ENCODE data around the gene LMO3. TPM values are rescaled to one million over a fixed set of nuclear protein-coding genes. Genes with fewer than 3 reads are reported as not detected.

The LMO3 gene
- polyA plus RNA-seq, 4 donors = 2.4 to 3.1 (median 2.8) TPM

DNA sequence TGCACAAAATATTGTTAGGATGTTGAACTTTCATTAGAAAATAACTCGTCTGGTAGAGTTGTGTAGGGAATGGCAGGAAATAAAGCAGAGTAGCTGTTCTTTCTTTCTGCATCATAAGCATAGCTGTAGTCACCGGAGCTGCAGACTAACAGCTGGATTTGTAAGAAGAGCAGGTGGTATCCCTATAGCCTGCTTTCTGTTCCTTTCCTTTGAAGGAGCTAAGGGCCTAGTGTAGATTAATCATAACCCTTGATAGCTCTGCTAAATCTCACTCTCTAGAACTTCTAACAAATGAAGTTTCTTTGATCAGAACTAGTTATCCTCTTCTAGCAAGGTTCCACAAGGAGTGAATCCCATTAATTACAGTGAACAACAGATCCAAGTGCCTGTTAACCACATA lies 3.5 kb downstream of the LMO3 start:
- DNase-seq (ENCODE audit: low read depth in 4 of 4, low spot score in 2 of 4) = no peak

DNA sequence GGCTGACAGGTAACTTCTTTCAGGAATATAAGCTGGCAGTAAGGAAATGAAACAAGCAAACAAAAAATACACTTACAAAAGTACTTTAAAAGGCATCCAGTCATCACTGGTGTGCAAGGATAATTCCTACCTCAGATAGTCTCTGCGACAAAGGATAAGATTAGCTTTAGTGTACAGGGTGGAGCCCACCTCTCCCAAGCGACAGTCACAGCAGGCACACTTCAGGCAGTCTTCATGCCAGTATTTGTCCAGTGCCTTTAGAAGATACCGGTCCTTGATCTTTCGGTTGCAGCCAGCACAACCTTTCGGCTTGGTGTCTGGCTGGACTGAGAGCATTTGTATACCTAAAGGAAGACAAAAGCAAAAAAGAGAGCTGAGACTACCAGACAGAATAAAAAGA lies 5.4 kb downstream of the LMO3 start:
- no peak for DNase-seq (ENCODE audit: low read depth in 4 of 4, low spot score in 2 of 4)

DNA sequence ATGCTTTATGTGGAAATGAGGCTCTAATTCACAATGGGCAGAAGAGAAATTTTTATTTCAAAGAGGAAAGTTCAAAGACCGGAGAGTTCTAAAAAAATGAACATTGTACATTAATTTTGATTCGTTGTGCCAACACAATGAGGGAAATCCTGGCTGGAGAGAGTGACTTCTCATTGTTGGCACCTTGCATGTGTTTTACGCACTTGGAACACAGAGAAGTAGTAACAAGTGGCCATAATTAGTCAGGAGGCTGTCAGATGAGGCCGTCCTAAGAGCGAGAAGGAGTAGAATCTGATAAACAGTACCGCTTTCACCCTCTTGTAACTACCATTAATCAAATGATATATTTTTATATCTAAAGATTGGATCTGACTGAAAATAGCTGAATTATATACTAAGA lies 6.9 kb downstream of the LMO3 start:
- DNase-seq (ENCODE audit: low read depth in 4 of 4, low spot score in 2 of 4) = no peak

DNA sequence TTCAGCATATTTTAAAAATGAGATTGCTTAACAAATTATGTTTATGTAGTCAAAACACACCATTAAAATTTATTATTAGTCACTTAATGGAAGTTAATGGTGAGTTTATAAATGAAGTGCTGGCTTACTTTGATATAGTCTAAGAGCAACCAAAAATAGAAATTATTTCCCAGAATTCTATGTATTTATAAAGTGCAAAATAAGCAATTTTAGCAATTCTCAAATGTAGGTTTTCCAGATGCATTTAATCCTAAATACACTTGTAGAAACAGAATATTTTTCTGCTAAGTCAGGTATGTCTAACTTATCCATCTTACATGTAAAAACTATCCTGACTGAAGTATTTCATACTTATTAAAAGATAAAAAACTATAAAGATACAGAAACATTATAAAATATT lies 11.2 kb downstream of the LMO3 start:
- DNase-seq (ENCODE audit: low read depth in 4 of 4, low spot score in 2 of 4) = no peak

DNA sequence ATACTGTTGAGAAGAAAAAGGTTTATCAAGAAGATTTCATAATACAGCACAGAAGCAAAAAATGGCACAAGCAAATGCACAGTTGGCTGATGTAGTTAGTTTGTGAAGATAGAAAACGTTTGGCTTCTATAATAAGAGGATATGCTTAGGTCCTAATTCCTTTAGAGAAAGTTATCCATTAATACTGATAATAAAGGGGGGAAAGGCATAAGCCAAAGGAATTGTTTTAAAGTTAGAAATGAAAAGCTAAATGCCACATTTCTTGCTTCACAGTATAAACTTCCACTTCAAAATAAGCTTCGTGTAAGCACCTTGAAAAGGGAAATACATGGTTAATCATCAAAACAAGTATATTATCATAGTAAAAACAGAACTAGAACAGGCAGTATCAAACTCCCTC lies 12.4 kb downstream of the LMO3 start:
- DNase-seq (ENCODE audit: low read depth in 4 of 4, low spot score in 2 of 4) = no peak

DNA sequence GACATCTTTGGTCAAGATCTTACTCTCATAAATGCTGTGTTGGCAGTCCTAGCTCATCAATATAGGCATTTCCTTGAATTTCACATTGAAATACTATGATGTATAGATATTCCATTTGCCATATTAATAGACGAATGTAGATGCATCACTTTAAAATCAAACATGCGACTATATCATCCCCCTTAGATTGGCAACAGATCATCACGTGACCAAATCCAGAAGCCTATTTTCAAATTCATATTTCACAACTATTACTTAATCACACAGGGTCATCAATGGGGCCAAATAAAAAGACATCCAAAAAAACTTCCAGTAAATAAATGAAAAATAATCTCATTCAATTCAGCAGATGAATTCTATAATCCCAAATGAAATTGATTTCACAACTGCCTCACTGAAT lies 15.3 kb downstream of the LMO3 start:
- DNase-seq (ENCODE audit: low read depth in 4 of 4, low spot score in 2 of 4) = no peak

DNA sequence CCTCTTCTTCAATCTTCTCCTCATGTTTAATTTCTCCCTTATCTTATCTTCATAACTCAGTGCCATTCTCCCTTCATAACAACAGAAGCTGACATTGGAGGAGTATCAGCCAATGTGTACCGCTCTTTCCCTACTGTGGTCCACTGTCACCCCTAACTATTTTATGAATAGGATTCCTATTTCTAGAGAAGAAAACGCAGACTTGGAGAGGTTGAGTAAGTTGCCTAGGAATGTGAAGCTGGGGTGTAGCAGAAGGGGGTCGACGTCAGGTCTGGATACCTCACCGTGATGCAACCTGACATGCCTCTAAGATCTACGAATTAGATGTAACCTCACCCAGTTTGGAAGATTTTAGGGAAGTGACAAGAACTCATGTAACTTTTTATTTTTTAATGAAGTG lies 17.1 kb downstream of the LMO3 start:
- no peak for DNase-seq (ENCODE audit: low read depth in 4 of 4, low spot score in 2 of 4)

DNA sequence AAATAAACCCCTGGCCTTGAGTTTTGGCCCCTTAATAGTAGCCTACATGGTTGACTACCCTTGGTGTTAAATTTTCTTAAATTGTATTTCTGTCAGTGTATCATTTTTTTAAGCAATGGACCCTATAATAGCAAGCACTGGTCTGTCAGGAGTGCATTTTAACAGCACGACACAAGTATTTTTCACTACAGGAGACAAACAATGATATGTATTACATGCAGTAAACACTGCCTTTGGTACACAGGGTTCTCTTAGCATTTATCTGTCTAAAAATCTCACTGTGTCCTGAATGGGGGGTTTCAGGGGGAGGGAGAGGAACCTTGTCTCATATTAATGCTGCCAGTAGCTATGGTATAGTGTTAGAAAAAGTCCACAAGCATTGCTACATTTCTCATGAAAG lies 18.4 kb downstream of the LMO3 start:
- DNase-seq (ENCODE audit: low read depth in 4 of 4, low spot score in 2 of 4) = no peak

DNA sequence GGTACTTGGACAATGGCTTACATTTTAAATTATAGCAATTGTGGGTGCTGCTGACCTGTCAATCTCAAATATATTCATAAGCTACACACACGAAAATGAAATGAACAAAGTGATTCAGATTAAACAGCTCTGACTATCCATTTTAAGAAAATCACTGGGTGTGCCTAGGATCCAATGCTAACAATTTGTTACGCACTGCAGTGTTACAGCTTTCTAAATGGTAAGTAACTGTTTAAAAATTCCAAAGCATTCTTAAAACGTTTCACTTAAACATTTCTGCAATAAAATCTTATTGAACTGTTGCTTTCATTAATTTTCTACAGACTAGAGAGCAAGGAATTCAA lies 18.9 kb downstream of the LMO3 start:
- no peak for DNase-seq (ENCODE audit: low read depth in 4 of 4, low spot score in 2 of 4)

DNA sequence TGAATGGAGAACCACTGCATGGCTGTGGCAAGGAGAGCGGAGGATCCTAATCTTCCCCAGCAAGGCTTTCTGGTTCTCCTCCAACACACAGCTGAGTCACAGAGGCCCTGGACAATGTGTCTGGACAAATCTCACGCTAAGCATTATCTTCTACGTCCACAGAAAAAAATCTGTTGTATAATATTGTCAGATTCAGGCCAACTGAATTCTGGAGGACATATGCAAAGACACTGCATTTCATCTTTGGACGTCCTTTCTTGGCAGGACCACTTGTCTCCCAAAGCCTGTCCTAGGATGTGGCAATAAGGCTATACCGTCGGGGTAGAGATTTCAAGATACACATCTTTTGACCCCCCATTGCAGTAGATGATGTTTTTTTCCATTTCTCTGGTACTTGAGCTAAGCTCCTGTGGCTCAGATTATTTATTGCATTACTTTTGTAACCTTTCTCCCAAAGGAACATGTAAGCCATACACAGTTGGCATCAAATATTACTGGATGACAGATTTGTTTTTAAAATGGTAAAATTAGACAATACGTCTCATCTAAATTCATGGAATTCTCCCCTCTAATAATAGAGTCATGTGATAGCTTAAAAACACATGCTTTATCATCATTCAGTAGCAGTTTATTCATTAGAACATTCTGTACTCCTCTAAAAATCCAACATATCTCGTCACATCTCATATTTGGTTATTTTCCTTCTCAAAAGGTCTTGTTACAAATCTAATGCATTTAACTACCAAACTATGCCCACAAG lies 19.4 kb downstream of the LMO3 start:
- DNase-seq (ENCODE audit: low read depth in 4 of 4, low spot score in 2 of 4) = no peak

DNA sequence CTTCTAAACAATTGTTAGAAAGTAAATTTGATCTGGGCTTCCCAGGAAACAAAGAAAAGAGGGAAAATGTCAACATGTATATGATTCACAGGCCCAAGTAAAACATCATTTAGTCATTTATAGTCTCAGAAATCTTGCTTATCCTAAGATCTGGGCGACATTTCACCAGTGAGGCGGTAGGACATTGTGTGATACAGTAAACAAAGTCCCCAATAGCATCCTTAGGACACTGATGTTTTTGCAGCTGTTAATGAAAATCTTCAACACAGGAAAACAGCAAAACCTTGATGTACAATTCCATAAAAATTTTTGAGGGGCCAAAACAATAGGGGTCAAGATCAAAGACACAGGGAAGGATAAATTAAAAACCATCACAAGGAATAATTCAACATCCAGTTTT lies 20.2 kb downstream of the LMO3 start:
- no peak for DNase-seq (ENCODE audit: low read depth in 4 of 4, low spot score in 2 of 4)

DNA sequence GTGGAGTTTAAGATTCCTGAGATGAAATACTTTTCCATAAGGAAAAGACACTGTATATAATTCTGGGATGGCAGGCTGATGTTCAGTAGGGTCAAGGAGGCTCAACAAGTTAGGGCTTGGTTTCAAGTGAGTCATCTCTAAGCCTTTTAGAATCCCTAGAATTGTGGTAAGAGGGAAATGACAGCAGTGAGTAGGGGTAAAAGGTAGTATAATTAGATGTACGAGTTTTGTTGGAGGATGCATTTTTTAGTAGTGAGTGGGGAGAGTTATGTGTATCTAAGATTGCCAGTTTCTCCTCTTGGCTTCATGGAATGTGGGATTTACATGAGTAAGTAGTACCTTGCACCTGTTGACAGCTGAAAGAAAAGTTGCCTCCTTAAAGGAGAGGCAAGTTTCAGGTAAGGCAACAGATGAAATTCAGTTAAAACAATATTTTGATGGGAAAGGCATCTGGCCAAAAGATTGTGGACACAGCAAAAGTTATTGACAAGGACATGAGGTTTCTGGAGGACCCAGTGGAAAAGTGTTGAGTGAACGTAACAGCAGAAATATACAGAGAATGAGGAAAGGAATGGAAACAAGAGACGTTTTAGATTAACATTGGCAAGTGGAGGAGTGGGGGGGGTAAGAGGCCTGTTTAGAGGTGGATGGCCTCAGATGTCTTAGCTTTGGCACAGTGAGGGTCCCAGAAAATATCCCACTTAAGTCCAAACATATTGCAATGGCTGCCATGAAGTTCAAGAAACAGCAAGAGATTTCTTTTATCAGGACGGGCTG lies 21.8 kb downstream of the LMO3 start:
- no peak for DNase-seq (ENCODE audit: low read depth in 4 of 4, low spot score in 2 of 4)

DNA sequence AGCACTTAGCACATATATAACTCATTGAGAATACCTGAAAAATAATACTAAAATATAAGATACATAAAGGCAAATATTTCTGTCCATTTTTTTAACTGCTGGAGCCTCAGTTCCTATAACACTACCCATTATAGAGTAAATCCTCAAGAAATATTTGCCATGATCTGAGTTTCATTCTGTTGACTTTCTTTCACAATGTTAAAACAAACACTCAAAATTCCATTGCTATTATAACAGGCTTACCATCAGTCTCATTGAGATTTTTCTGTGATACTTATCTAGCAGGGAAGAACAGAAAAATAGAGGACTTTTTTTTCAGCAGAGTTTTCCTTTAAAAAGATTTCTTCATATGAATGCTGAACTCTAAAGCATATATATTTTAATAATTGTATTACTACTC lies 24.5 kb downstream of the LMO3 start:
- DNase-seq (ENCODE audit: low read depth in 4 of 4, low spot score in 2 of 4) = no peak

DNA sequence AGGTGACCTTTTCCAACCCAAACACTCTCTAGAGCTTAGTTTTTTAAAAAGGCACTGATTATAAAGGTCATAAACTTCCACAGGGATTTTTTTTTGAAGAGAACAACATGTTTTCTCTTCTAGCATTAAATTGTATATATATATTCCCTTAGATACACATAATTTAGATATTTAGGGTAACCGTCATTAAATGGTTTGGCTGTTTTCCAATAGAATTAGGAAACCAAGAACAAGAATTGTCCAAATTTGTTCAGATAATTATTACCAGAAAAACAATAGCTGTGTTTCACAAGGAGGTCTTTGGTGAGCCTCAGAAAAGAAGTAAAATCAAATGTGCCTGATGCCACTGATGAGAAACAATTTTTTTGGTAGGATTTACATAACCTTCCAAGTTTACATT lies 26.9 kb downstream of the LMO3 start:
- no peak for DNase-seq (ENCODE audit: low read depth in 4 of 4, low spot score in 2 of 4)

DNA sequence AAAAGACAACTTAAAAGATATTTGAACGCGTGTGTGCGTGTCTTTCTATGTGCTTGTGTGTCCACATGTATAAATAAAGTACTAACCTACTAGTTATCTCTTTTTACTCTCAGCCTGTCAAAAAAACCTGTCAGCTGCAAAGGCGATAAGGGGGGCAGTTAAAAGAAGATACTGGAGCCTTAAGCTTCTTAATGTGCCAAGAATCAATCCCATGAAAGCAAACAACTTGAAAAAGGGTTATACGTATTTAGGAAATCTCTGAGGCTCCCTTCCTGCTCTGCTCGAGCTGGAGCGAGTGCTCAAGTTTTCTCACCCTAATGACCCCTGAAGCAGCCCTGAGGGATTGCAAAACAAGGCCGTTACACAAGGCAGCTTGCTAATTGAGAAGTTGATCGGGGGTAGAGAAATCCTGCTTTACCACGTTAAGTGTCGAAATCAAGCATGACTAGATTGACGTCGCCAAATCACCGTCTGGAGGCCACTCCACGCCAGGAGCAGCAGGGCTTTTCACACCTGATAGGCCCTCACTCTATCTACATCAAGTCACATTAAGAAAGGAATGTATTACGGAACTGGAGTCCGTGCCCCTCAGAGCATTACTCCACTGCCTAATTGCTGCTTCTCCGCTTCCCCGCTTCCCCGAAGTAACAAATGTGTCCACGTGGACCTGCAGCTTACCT lies 32.4 kb downstream of the LMO3 start:
- peak in 2 of 4 donors; percentile 10 to 13 for DNase-seq (ENCODE audit: low read depth in 4 of 4, low spot score in 2 of 4)

DNA sequence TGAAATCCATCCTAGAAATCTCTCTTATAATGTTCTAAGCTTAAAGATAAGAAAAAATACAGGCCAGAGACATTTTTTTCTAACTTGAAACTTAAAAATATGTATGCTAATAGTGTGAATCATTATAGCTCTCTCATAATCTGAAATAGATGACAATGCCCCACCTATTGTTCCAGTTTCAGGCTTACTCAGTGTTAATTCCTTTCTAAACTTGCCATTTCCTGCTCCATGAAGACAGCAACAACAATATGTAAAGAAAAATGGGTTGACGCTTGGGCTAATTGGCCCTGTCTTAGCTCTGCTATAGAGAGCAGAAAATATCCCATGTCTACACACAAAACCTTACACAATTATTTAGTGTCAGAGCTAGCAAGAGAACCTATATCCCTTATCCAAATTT lies 37.1 kb downstream of the LMO3 start:
- no peak for DNase-seq (ENCODE audit: low read depth in 4 of 4, low spot score in 2 of 4)

DNA sequence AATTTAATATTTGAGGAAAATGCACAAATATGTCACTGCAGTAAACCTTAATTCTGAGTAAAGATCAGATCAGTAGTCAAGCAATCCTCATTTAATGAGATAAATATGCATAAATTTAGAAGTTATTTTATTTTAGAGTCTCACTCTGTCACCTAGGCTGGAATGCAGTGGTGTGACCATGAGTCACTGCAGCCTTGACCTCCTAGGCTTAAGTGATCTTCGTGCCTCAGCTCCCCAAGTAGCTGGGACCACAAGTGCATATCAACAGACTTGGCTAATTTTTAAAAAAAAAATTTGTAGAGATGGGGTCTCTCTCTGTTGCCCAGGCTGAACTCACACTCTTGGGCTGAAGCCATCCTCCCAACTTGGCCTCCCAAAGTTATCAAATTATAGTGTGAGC lies 41.3 kb downstream of the LMO3 start:
- no peak for DNase-seq (ENCODE audit: low read depth in 4 of 4, low spot score in 2 of 4)

DNA sequence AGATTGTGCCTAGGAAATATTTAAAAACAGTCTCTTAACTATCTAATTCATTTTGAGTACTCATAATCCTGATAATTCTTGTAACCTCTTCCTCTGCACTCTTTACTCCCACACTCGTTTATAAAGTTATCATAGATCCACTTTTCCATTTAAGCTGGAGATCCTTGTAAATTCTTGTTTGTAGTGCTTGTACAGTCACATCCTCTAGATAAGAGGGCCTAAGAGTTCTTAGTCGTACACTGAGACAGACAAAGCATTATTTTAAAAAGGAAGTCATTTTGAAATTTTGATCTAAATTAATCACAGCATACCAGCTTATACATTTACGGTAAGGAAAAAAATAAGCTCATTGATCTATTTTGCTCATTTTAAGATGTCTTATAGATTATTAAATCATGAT lies 42.5 kb downstream of the LMO3 start:
- DNase-seq (ENCODE audit: low read depth in 4 of 4, low spot score in 2 of 4) = no peak

DNA sequence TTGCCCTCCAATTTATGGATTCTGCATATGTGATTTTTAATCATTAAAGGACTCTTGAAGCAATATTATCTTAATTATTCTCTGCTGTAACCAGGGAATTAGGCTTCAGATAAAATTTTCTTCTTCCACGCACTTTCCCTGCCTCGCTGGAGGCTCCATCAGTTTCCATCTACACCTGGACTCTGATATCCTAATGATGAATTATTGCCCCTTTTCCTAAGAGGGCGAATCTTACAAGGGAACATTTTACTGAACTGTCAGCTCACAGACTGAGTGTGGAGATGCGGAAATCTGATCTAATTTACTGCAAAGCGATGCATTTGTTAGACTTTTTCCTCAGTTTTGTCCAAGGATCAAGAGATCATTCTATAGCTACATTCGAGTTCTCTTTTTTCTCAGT lies 43.0 kb downstream of the LMO3 start:
- no peak for DNase-seq (ENCODE audit: low read depth in 4 of 4, low spot score in 2 of 4)

DNA sequence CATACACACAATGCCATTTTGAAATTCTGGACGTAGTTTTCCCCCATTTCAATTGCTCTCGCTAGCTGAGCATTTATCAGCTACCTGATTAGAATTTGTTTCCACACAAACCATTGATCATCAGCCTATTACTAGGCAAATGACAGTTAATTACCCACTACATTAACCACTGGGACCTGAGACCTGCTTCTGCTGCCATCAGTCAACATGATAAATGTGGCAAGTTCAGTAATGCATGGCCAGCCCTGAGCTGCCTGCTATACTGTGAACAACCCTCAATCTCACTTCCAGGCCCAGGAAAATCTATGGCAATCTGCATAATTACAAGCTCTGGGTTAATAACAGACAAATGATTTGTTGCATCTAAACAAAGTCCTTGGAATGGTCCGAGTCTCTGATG lies 43.5 kb downstream of the LMO3 start:
- DNase-seq (ENCODE audit: low read depth in 4 of 4, low spot score in 2 of 4) = peak in 1 of 4 donors; percentile 23

DNA sequence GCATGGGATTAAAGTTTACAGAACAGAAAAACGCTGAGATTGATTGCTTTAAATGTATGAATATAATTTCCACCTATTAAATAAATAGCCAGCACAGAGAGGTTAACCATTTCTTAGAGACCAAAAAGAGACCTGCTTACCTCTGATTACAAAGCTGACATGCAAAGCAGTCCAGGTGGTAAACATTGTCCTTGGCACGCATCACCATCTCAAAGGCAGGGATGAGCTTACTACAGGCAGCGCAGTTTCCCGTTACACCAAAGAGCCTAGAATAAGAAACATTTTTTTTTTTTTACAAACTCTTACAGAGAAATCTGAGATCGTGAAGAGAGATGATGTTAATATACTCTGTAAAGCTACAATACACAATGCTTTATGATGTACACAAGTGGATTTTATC lies 45.7 kb downstream of the LMO3 start:
- no peak for DNase-seq (ENCODE audit: low read depth in 4 of 4, low spot score in 2 of 4)

DNA sequence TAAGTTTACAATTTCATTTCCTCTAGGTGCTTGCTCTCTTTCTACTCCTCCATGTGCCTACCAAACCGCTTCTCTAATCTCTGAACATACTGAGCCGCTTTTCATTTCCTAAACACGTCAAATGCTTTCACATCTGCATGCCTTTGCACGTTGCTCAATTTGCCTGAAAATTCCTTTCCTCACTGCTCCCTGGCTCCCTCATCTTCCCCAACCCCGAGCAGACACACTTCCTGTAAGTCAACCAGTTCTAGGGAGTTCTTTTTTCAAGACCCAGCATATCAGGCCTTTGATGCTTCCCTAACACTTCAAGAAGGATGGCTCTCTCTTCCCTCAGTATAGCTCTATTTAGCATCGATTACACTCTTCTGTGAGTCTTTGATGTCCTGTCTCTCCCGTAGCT lies 50.3 kb downstream of the LMO3 start:
- no peak for DNase-seq (ENCODE audit: low read depth in 4 of 4, low spot score in 2 of 4)
